Effector memory CD4-positive, alpha-beta T cell (primary cell): Measurements from ENCODE around the gene TADA1.
A peak's percentile ranks its signal among the peaks of the same experiment; 100 is the strongest.

Experiments used
- DNase-seq, 3 donors: peaks; one replicate each; pipeline ENCODE4 v3.0.0-alpha.2; 2020
- H3K27ac ChIP-seq: 2 replicates; pipeline ENCODE4 v1.7.0; 2013; ENCODE audit warnings: mild to moderate bottlenecking, low read length, moderate library complexity; ENCODE audit not compliant: insufficient read depth, poor library complexity, severe bottlenecking
- H3K27me3 ChIP-seq: replicated peaks from 2 replicates; pipeline ENCODE4 v1.7.0; 2013; ENCODE audit warnings: mild to moderate bottlenecking, low read length; ENCODE audit not compliant: insufficient read depth, control insufficient read depth, poor library complexity, severe bottlenecking
- H3K36me3 ChIP-seq: 2 replicates; pipeline ENCODE4 v1.7.0; 2013; ENCODE audit warnings: mild to moderate bottlenecking, low read length, moderate library complexity; ENCODE audit not compliant: control insufficient read depth, insufficient read depth
- H3K4me1 ChIP-seq: 2 replicates; pipeline ENCODE4 v1.7.0; 2013; ENCODE audit warnings: low read length, mild to moderate bottlenecking; ENCODE audit not compliant: control insufficient read depth, insufficient read depth, poor library complexity, severe bottlenecking
- H3K4me3 ChIP-seq: 2 replicates; pipeline ENCODE4 v1.7.0; 2013; ENCODE audit warnings: low read length, low read depth, mild to moderate bottlenecking; ENCODE audit not compliant: insufficient read depth, poor library complexity, severe bottlenecking
- H3K9me3 ChIP-seq: 2 replicates; pipeline ENCODE4 v1.7.0; 2013; ENCODE audit warnings: mild to moderate bottlenecking, low read length, moderate library complexity; ENCODE audit not compliant: control insufficient read depth
- total RNA-seq, 3 donors: gene quantifications; one replicate each; lab custom pipeline; 2026; lab: John Stamatoyannopoulos, UW

TADA1 gene
- total RNA-seq, result 13.6 to 19.4 (median 18.5) reads per million in 3 donors

GRCh38 chr1:166875734-166876539 is at the start of gene TADA1:
Gene TADA1 (minus strand): TSS chr1:166876264. CDS start chr1:166876233, 31 bp downstream.
- peak within 1 kb of the TSS; percentile 79 for H3K4me3 ChIP-seq
- H3K4me1 ChIP-seq, result peaks cover 11% of the 10 kb centered on the region
- no peaks in the 10 kb centered on the region for H3K9me3 ChIP-seq
- no peaks in the 10 kb centered on the region for H3K36me3 ChIP-seq
- peak; percentile 93 to 97 (median 96) for DNase-seq
- peak within 1 kb of the TSS; percentile 83 for H3K27ac ChIP-seq
- no peaks in the 10 kb centered on the region for H3K27me3 ChIP-seq

GRCh38 chr1:166924823-166925541 is 48.9 kb upstream of the TADA1 start:
- Histone ChIP-seq H3K4me1 (no peaks in the 10 kb centered on the region), H3K9me3 (no peaks in the 10 kb centered on the region), H3K27ac (no peak overlapping the region), H3K36me3 (no peaks in the 10 kb centered on the region), H3K4me3 (no peak overlapping the region), H3K27me3 (peaks cover 10% of the 10 kb centered on the region)
- no peak for DNase-seq

- Histone ChIP-seq H3K4me1 (no peaks in the 10 kb centered on the region), H3K9me3 (no peaks in the 10 kb centered on the region), H3K27ac (no peak overlapping the region), H3K27me3 (peaks cover 10% of the 10 kb centered on the region), H3K4me3 (no peak overlapping the region), H3K36me3 (no peaks in the 10 kb centered on the region)
- DNase-seq, result no peak
Measured at GRCh38 chr1:166920561-166921475, 44.8 kb upstream of the TADA1 start.

GRCh38 chr1:166918956-166919316 is 42.9 kb upstream of the TADA1 start:
- Histone ChIP-seq H3K9me3 (no peaks in the 10 kb centered on the region), H3K4me1 (no peaks in the 10 kb centered on the region), H3K27ac (no peak overlapping the region), H3K36me3 (no peaks in the 10 kb centered on the region), H3K27me3 (peaks cover 10% of the 10 kb centered on the region), H3K4me3 (no peak overlapping the region)
- DNase-seq, result no peak

GRCh38 chr1:166918088-166918955 is 42.3 kb upstream of the TADA1 start:
- Histone ChIP-seq H3K27ac (no peak overlapping the region), H3K36me3 (no peaks in the 10 kb centered on the region), H3K9me3 (no peaks in the 10 kb centered on the region), H3K4me1 (no peaks in the 10 kb centered on the region), H3K27me3 (peaks cover 10% of the 10 kb centered on the region), H3K4me3 (no peak overlapping the region)
- DNase-seq, result no peak

- no peak for DNase-seq
- Histone ChIP-seq H3K27me3 (peaks cover 5% of the 10 kb centered on the region), H3K36me3 (no peaks in the 10 kb centered on the region), H3K27ac (no peak overlapping the region), H3K4me3 (no peak overlapping the region), H3K9me3 (no peaks in the 10 kb centered on the region), H3K4me1 (no peaks in the 10 kb centered on the region)
Measured at GRCh38 chr1:166915941-166916340, 39.9 kb upstream of the TADA1 start.

- peaks cover under 1% of the 10 kb centered on the region for H3K27me3 ChIP-seq
- H3K36me3 ChIP-seq, result no peaks in the 10 kb centered on the region
- H3K4me1 ChIP-seq, result no peaks in the 10 kb centered on the region
- no peak overlapping the region for H3K27ac ChIP-seq
- H3K4me3 ChIP-seq, result no peak overlapping the region
- no peaks in the 10 kb centered on the region for H3K9me3 ChIP-seq
- no peak for DNase-seq
Measured at GRCh38 chr1:166915042-166915441, 39.0 kb upstream of the TADA1 start.

GRCh38 chr1:166914111-166914510 is 38.0 kb upstream of the TADA1 start:
- no peak overlapping the region for H3K27ac ChIP-seq
- H3K4me1 ChIP-seq, result no peaks in the 10 kb centered on the region
- H3K27me3 ChIP-seq, result no peaks in the 10 kb centered on the region
- H3K36me3 ChIP-seq, result no peaks in the 10 kb centered on the region
- no peaks in the 10 kb centered on the region for H3K9me3 ChIP-seq
- no peak for DNase-seq
- no peak overlapping the region for H3K4me3 ChIP-seq

GRCh38 chr1:166911624-166912023 is 35.6 kb upstream of the TADA1 start:
- Histone ChIP-seq H3K4me3 (no peak overlapping the region), H3K27ac (no peak overlapping the region), H3K4me1 (no peaks in the 10 kb centered on the region), H3K36me3 (no peaks in the 10 kb centered on the region), H3K9me3 (no peaks in the 10 kb centered on the region), H3K27me3 (no peaks in the 10 kb centered on the region)
- DNase-seq, result no peak
